DOHH2 (cell line): ENCODE results near the gene THBS3.

Experiments
- H3F3A ChIP-seq: fragments of 200-600 bp; sonication (generic), shearing (Covaris generic); 2 replicates; pipeline ENCODE4 v1.6.0; 2016; ENCODE audit warnings: antibody characterized with exemption, mild to moderate bottlenecking; ENCODE audit not compliant: control insufficient read depth, insufficient read depth
- H3K27ac ChIP-seq: fragments of 200-600 bp; sonication (generic); 2 replicates; pipeline ENCODE4 v1.5.1; 2014; ENCODE audit warnings: low read depth, mild to moderate bottlenecking, low read length, moderate library complexity
- H3K27me3 ChIP-seq: fragments of 200-600 bp; sonication (generic); 2 replicates; pipeline ENCODE4 v1.6.1; 2014; ENCODE audit warnings: mild to moderate bottlenecking, low read length, mixed read lengths; ENCODE audit not compliant: control insufficient read depth
- H3K36me3 ChIP-seq: fragments of 200-600 bp; sonication (generic); 2 replicates; pipeline ENCODE4 v1.6.1; 2014; ENCODE audit warnings: mild to moderate bottlenecking, low read length, moderate library complexity, mixed read lengths; ENCODE audit not compliant: control insufficient read depth
- H3K4me1 ChIP-seq: fragments of 200-600 bp; sonication (generic); 2 replicates; pipeline ENCODE4 v1.6.1; 2014; ENCODE audit warnings: mild to moderate bottlenecking, low read length, mixed read lengths; ENCODE audit not compliant: control insufficient read depth
- H3K4me2 ChIP-seq: fragments of 200-600 bp; sonication (generic); 2 replicates; pipeline ENCODE4 v1.6.0; 2014; ENCODE audit warnings: mild to moderate bottlenecking, low read length, moderate library complexity
- H3K4me3 ChIP-seq: fragments of 200-600 bp; sonication (generic); 2 replicates; pipeline ENCODE4 v1.5.1; 2014; ENCODE audit warnings: mild to moderate bottlenecking, low read length, mixed read lengths
- H3K79me2 ChIP-seq: fragments of 200-600 bp; sonication (generic); 2 replicates; pipeline ENCODE4 v1.6.1; 2014; ENCODE audit warnings: mild to moderate bottlenecking, low read length, mixed read lengths; ENCODE audit not compliant: control insufficient read depth
- H3K9me2 ChIP-seq: fragments of 200-600 bp; sonication (generic); replicated peaks from 2 replicates; pipeline ENCODE4 v1.6.1; 2014; ENCODE audit warnings: mild to moderate bottlenecking, low read length, mixed read lengths; ENCODE audit not compliant: control insufficient read depth
- H3K9me3 ChIP-seq: fragments of 200-600 bp; sonication (generic); 2 replicates; pipeline ENCODE4 v1.6.1; 2014; ENCODE audit warnings: antibody characterized with exemption, low read length, mixed read lengths; ENCODE audit not compliant: control insufficient read depth, insufficient read depth
- H4K20me1 ChIP-seq: fragments of 200-600 bp; sonication (generic); 2 replicates; pipeline ENCODE4 v1.6.0; 2014; ENCODE audit warnings: low read depth, mild to moderate bottlenecking, antibody characterized with exemption, low read length, moderate library complexity; ENCODE audit not compliant: control insufficient read depth, insufficient read depth
- CTCF ChIP-seq: fragments of 200-600 bp; sonication (generic); IDR thresholded peaks from one replicate; pipeline ENCODE4 v1.5.1; 2014; ENCODE audit warnings: antibody characterized with exemption, mild to moderate bottlenecking, low read depth, low read length; ENCODE audit not compliant: poor library complexity, severe bottlenecking
- EZH2phosphoT487 ChIP-seq: fragments of 200-600 bp; sonication (generic); IDR thresholded peaks from 2 replicates; pipeline ENCODE4 v1.6.1; 2017; ENCODE audit warnings: borderline replicate concordance, mild to moderate bottlenecking, antibody characterized with exemption, low read length, moderate library complexity, mixed read lengths

The THBS3 gene

DNA sequence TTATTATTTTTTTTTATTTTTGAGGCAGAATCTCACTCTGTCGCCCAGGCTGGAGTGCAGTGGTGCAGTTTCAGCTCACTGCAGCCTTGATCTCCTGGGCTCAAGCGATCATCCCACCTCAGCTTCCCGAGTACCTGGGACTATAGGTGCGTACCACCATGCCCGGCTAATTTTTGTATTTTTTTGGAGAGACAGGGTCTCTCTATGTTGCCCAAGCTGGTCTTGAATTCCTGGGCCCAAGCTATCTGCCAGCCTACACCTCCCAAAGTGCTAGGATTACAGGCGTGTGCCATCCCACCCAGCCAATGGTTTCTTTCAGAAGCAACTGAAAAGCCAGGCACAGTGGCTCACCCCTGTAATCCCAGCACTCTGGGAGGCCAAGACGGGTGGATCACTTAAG is 36.9 kb downstream of the THBS3 start:
- H3K36me3 ChIP-seq = peaks cover 30% of the 10 kb centered on the region
- peaks cover 13% of the 10 kb centered on the region; the same call in 1 of the 2 replicates for H3F3A ChIP-seq
- peaks cover 20% of the 10 kb centered on the region for H3K79me2 ChIP-seq
- no peaks in the 10 kb centered on the region for H3K27me3 ChIP-seq
- H3K4me3 ChIP-seq = no peak overlapping the region
- H3K27ac ChIP-seq = no peak overlapping the region
- no peaks in the 10 kb centered on the region for H3K9me2 ChIP-seq
- H3K4me2 ChIP-seq = no peak overlapping the region
- peaks cover 50% of the 10 kb centered on the region for H3K4me1 ChIP-seq
- TF ChIP-seq EZH2phosphoT487 (no peak), CTCF (no peak)
- H3K9me3 ChIP-seq = no peaks in the 10 kb centered on the region
- no peaks in the 10 kb centered on the region for H4K20me1 ChIP-seq

DNA sequence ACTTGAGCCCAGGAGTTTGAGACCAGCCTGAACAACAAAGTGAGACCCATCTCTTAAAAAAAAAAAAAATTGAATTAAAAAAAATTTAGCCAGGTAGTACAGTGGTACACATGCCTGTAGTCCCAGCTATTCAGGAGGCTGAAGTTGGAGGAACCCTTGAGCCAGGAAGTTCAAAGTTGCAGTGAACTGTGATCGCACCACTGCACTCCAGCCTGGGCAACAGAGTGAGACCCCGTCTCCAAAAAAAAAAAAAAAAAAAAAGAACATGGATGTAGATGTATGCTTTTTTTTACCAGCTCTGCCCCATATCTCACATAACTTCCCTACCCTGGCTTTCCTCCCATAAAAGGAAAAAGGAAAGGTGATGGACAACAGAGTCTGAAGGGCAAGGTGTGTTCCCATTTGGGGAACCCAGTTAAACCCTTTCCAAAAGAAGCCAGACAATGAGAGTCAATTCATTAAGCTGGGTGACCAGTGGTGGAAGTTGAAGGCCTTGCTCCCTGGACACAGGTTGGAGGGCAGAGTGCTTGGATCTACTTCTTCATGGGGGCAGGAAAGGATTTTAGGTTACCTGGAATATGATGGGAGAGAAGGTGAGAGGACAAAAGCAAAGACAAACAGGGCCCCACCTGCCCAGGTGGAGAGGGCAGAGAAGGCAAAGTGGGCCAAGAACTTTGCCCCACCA is 37.5 kb downstream of the THBS3 start:
- H3K9me2 ChIP-seq = no peaks in the 10 kb centered on the region
- H3K4me3 ChIP-seq = no peak overlapping the region
- H3K27me3 ChIP-seq = no peaks in the 10 kb centered on the region
- no peaks in the 10 kb centered on the region for H4K20me1 ChIP-seq
- H3K4me1 ChIP-seq = peaks cover 54% of the 10 kb centered on the region
- no peak overlapping the region for H3K4me2 ChIP-seq
- no peaks in the 10 kb centered on the region for H3K9me3 ChIP-seq
- H3K27ac ChIP-seq = no peak overlapping the region
- H3K79me2 ChIP-seq = peaks cover 20% of the 10 kb centered on the region
- peaks cover 9% of the 10 kb centered on the region; the same call in 1 of the 2 replicates for H3F3A ChIP-seq
- H3K36me3 ChIP-seq = peaks cover 30% of the 10 kb centered on the region
- TF ChIP-seq EZH2phosphoT487 = no peak
- TF ChIP-seq CTCF = no peak

DNA sequence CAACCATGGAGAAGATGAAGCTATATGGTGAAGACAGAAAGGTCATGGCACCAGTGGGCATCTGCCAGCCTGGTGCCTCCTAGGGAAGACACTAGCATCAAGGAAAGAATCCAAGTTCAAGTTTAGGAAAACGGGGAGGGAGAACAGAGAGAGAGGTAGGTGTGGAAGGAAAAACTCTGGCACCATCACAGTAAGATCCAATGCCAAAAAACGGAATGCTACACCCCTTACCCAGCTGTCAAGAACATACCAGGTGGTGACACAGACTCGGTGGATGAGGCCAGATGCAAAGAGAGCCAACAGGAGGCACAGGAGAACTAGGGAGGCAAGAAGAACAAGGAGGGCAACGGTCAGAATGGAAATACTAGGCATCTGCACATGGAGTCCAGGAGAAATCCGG is 38.2 kb downstream of the THBS3 start:
- peaks cover 30% of the 10 kb centered on the region for H3K36me3 ChIP-seq

More for the DNA sequence above, 38.2 kb downstream of the THBS3 start:
- Histone ChIP-seq H3K27ac (no peak overlapping the region), H3K9me2 (no peaks in the 10 kb centered on the region), H3F3A (peaks cover 6% of the 10 kb centered on the region; the same call in 1 of the 2 replicates), H3K4me2 (no peak overlapping the region), H3K79me2 (peaks cover 20% of the 10 kb centered on the region), H3K4me3 (no peak overlapping the region), H4K20me1 (no peaks in the 10 kb centered on the region), H3K9me3 (no peaks in the 10 kb centered on the region), H3K4me1 (peaks cover 55% of the 10 kb centered on the region), H3K27me3 (no peaks in the 10 kb centered on the region)
- TF ChIP-seq EZH2phosphoT487 (no peak), CTCF (no peak)
